DND-41 (cell line): ENCODE results near the gene PTH2.

ENCODE experiments used
- ATAC-seq: fragments of 200-7000 bp; cut with Tn5 transposase; 3 replicates; pipeline ENCODE4 v1.9.1; 2021; ENCODE audit warnings: low read depth; ENCODE audit not compliant: insufficient read depth
- DNase-seq: peaks from one replicate; pipeline ENCODE4 v3.0.0-alpha.2; 2020
- H2AFZ ChIP-seq: 2 replicates; pipeline ENCODE4 v1.6.0; 2012; ENCODE audit warnings: low read depth, low read length
- H3K27ac ChIP-seq: 2 replicates; pipeline ENCODE4 v1.5.1; 2012; ENCODE audit warnings: low read length, inconsistent platforms
- H3K27me3 ChIP-seq: fragments of 200-600 bp; sonication (generic); 2 replicates; pipeline ENCODE4 v1.6.0; 2012; ENCODE audit warnings: low read length, mild to moderate bottlenecking, inconsistent platforms; ENCODE audit not compliant: insufficient read depth, poor library complexity
- H3K36me3 ChIP-seq: 2 replicates; pipeline ENCODE4 v1.5.1; 2012; ENCODE audit warnings: low read length, inconsistent platforms; ENCODE audit not compliant: insufficient read depth
- H3K4me1 ChIP-seq: 2 replicates; pipeline ENCODE4 v1.5.1; 2012; ENCODE audit warnings: mild to moderate bottlenecking, low read length; ENCODE audit not compliant: insufficient read depth
- H3K4me2 ChIP-seq: 2 replicates; pipeline ENCODE4 v1.6.0; 2012; ENCODE audit warnings: mild to moderate bottlenecking, moderate library complexity, low read length, inconsistent platforms; ENCODE audit not compliant: insufficient read depth
- H3K4me3 ChIP-seq, 2 experiments: fragments of 200-600 bp in 1 of 2; shearing (Covaris generic) in 1 of 2; 2 replicates each; pipeline ENCODE4 v1.5.1; 2012 to 2016; ENCODE audit warnings: inconsistent platforms in 2 of 2, low read length in 2 of 2, mild to moderate bottlenecking in 2 of 2, low read depth in 1 of 2, moderate library complexity in 1 of 2
- H3K79me2 ChIP-seq: 2 replicates; pipeline ENCODE4 v1.6.0; 2012; ENCODE audit warnings: low read length, inconsistent platforms; ENCODE audit not compliant: insufficient read depth
- H3K9ac ChIP-seq: 2 replicates; pipeline ENCODE4 v1.6.0; 2012; ENCODE audit warnings: low read depth, mild to moderate bottlenecking, inconsistent platforms, low read length, moderate library complexity
- H3K9me3 ChIP-seq: 2 replicates; pipeline ENCODE4 v1.5.1; 2012; ENCODE audit warnings: low read length, moderate library complexity, mild to moderate bottlenecking, inconsistent platforms; ENCODE audit not compliant: insufficient read depth, severe bottlenecking
- H4K20me1 ChIP-seq: 2 replicates; pipeline ENCODE4 v1.6.0; 2012; ENCODE audit warnings: low read length; ENCODE audit not compliant: insufficient read depth
- EZH2 ChIP-seq: IDR thresholded peaks from 3 replicates; pipeline ENCODE4 v1.6.1; 2012; ENCODE audit warnings: borderline replicate concordance, low read depth, mild to moderate bottlenecking, moderate library complexity, low read length, inconsistent platforms; ENCODE audit not compliant: severe bottlenecking
- TF ChIP-seq, protein P1 (sequence below): IDR thresholded peaks from 2 replicates; pipeline ENCODE4 v1.5.1; 2012; ENCODE audit warnings: borderline replicate concordance, low read length, moderate library complexity, mild to moderate bottlenecking; ENCODE audit not compliant: poor library complexity, severe bottlenecking; ENCODE audit errors: extremely low read depth

The PTH2 gene

DNA sequence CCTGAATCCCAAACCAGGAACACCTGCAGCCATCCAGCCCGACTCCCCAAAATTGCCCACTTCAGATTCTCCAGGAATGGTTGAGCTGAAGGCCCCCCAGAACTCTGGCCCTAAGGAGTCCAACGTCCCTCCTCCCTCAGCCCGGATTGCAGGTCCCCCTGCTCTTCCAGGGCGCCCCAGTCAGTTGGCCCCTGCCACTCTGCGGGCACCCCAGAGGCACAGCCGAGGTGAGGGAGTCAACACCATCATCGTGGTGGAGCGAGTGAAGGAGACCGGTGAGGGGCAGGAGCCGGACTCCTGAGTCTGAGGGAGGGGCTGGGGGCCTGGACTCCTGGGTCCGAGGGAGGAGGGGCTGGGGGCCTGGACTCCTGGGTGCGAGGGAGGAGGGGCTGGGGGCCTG, 4.1 kb upstream of the PTH2 start:
- H3K4me1 ChIP-seq, result peaks cover 7% of the 10 kb centered on the region; the same call in 1 of the 2 replicates
- no peak overlapping the region for H3K4me2 ChIP-seq
- ATAC-seq, result no peak

DNA sequence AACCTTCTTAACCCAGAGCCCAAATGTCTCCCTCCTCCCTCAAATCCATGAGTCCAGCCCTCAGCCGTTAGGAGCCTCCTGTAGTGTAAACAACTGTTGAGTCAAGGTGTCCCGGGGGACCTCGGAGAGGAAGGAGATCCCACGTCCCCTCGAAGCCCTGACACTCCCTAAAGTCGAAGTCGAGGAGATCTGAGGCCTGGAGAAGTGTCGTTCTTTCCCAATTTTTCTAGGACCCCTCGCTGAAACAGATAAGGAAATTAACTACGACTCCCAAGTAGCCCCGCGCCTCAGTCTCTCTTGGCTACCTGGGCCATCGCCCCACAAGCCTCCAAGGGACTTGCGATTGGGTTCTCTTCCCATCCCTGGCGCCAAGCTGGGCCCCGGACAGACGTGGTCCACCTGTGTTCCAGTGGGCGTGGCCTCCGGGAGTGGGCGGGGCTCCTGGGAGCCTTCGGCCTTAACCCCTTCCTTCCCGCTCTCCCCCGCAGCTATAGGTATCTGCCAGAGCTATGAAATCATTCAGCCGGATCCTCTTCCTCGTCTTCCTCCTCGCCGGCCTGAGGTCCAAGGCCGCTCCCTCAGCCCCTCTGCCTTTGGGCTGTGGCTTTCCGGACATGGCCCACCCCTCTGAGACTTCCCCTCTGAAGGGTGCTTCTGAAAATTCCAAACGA, 2.8 kb upstream of the PTH2 start:
- Histone ChIP-seq H3K27ac (no peak overlapping the region), H3K9ac (no peak overlapping the region), H3K4me3 (no peak overlapping the region), H4K20me1 (no peaks in the 10 kb centered on the region), H3K4me1 (peaks cover 7% of the 10 kb centered on the region; the same call in 1 of the 2 replicates), H3K27me3 (no peaks in the 10 kb centered on the region), H3K79me2 (no peaks in the 10 kb centered on the region), H3K4me2 (no peak overlapping the region), H2AFZ (no peak overlapping the region), H3K36me3 (no peaks in the 10 kb centered on the region), H3K9me3 (no peaks in the 10 kb centered on the region)
- ATAC-seq (no peak), DNase-seq (no peak)
- no peak for TF ChIP-seq EZH2
- TF ChIP-seq, protein P1, sequence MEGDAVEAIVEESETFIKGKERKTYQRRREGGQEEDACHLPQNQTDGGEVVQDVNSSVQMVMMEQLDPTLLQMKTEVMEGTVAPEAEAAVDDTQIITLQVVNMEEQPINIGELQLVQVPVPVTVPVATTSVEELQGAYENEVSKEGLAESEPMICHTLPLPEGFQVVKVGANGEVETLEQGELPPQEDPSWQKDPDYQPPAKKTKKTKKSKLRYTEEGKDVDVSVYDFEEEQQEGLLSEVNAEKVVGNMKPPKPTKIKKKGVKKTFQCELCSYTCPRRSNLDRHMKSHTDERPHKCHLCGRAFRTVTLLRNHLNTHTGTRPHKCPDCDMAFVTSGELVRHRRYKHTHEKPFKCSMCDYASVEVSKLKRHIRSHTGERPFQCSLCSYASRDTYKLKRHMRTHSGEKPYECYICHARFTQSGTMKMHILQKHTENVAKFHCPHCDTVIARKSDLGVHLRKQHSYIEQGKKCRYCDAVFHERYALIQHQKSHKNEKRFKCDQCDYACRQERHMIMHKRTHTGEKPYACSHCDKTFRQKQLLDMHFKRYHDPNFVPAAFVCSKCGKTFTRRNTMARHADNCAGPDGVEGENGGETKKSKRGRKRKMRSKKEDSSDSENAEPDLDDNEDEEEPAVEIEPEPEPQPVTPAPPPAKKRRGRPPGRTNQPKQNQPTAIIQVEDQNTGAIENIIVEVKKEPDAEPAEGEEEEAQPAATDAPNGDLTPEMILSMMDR, result no peak

More for the DNA sequence above, 4.1 kb upstream of the PTH2 start:
- no peaks in the 10 kb centered on the region for H3K36me3 ChIP-seq
- H3K4me3 ChIP-seq, result no peak overlapping the region
- no peaks in the 10 kb centered on the region for H3K9me3 ChIP-seq
- H4K20me1 ChIP-seq, result no peaks in the 10 kb centered on the region
- no peak for TF ChIP-seq EZH2
- TF ChIP-seq, protein P1, result no peak
- H3K79me2 ChIP-seq, result no peaks in the 10 kb centered on the region
- no peak overlapping the region for H3K27ac ChIP-seq
- H3K9ac ChIP-seq, result no peak overlapping the region
- no peaks in the 10 kb centered on the region for H3K27me3 ChIP-seq
- no peak overlapping the region for H2AFZ ChIP-seq
- DNase-seq, result no peak

DNA sequence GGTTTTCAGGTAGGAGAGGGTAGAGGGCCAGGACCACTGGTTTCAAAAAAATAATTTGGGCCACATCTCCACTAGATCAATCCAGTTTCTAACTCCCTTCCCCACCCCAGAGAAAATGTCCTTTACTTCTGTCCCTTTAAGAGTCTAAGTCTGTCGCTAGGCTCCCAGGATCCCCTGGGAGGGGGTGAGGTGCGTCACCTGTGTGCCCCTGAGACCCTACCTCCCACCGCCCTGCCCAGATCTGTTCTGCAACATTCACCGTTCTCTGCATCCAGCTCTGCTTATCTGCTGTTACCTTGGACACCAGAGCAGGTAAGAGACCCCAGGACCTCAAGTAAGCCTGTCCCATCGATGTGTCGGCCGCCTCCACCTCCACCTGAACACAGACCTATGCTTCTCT, 1.9 kb upstream of the PTH2 start, which contains the start of gene GFY:
TSS of gene GFY (plus strand) at position 211 of the 400 bp plus-strand sequence. CDS start 1,043 bp downstream, outside the sequence.
- Histone ChIP-seq H3K36me3 (no peaks in the 10 kb centered on the region), H3K4me1 (peaks cover 7% of the 10 kb centered on the region; the same call in 1 of the 2 replicates), H4K20me1 (no peaks in the 10 kb centered on the region), H3K27me3 (no peaks in the 10 kb centered on the region), H3K27ac (no peak within 1 kb of the TSS), H3K9ac (no peak within 1 kb of the TSS), H3K4me2 (no peak within 1 kb of the TSS), H3K79me2 (no peaks in the 10 kb centered on the region), H3K9me3 (no peaks in the 10 kb centered on the region), H3K4me3 (no peak within 1 kb of the TSS), H2AFZ (no peak within 1 kb of the TSS)
- no peak for DNase-seq
- no peak for ATAC-seq
- TF ChIP-seq, protein P1, result no peak
- no peak for TF ChIP-seq EZH2
